Islet precursor cell (in vitro differentiated cells): ENCODE data around the gene LY6G6D.

Experiments used
- DNase-seq: peaks from one replicate; pipeline ENCODE4 v3.0.0-alpha.2; 2018

LY6G6D gene

GRCh38 chr6:31721351-31722020 lies 6.3 kb downstream of the LY6G6D start, which contains the start of gene LY6G6C:
LY6G6C (minus strand) TSS chr6:31721746; CDS start chr6:31721679, 67 bp downstream.
- peak; percentile 47 for DNase-seq

- DNase-seq = no peak
These were observed 7.0 kb downstream of the LY6G6D start for GRCh38 chr6:31722173-31722572.

DNA sequence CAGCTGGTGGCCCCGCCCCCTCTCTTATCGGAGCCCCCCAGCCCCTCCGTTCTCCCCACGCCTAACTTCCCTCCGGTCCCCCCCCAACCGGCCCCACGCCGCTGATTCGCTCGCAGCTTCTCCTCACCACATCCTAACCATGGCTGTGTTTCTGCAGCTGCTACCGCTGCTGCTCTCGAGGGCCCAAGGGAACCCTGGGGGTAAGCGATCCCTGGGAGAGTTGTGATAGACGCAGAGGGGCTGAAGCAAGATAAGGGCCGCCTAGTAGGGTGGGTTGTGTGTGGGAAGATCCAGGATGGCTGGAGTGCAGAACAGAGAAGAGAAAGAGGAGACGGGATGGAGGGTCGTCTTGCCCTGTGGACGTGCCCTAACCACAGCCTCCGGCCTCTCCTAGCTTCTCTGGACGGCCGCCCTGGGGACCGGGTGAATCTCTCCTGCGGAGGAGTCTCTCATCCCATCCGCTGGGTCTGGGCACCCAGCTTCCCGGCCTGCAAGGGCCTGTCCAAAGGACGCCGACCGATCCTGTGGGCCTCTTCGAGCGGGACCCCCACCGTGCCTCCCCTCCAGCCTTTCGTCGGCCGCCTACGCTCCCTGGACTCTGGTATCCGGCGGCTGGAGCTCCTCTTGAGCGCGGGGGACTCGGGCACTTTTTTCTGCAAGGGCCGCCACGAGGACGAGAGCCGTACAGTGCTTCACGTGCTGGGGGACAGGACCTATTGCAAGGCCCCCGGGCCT lies 8.3 kb downstream of the LY6G6D start, which contains the start of gene MPIG6B:
TSS of gene MPIG6B (plus strand) at position 129 of the 735 bp plus-strand sequence. CDS start at position 140, 11 bp downstream.
- DNase-seq = peak; percentile 42

- DNase-seq = no peak
These were observed 9.0 kb downstream of the LY6G6D start for GRCh38 chr6:31723980-31724691.

DNA sequence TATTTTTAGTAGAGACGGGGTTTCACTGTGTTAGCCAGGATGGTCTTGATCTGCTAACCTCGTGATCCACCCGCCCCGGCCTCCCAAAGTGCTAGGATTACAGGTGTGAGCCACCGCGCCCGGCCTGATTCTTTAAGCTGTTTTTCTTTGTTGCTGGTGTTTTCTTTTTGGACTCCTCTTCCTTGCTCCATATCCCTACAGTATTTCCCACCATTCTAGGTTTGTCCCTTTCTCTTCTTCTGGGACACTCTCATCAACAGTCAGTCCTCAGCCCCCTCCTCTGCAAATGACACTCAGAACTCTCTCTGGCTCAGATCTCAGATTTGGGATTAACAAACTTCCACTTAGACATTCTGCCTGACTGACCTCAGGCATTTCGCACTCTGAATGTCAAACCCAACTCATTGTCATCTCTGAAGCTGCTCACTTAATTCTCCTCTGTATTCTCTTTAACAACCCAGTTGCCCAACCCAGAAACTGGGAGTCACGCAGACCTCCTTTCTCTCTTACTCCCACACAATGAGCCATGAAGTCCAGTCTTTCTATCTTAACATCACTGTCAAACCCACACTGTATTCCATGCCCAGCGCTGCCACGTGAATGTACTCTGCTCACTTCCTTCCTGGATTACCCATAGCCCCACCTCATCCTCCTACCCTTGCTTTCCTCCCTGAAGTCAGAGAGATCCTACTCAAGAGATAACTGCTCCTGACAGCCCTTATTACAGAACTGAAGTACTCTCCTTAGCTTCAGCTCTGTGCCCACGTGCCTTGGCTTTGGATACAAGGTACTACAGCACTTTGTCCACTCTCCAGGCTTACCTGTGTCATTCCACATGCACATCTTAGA lies 10.6 kb downstream of the LY6G6D start:
- no peak for DNase-seq

DNA sequence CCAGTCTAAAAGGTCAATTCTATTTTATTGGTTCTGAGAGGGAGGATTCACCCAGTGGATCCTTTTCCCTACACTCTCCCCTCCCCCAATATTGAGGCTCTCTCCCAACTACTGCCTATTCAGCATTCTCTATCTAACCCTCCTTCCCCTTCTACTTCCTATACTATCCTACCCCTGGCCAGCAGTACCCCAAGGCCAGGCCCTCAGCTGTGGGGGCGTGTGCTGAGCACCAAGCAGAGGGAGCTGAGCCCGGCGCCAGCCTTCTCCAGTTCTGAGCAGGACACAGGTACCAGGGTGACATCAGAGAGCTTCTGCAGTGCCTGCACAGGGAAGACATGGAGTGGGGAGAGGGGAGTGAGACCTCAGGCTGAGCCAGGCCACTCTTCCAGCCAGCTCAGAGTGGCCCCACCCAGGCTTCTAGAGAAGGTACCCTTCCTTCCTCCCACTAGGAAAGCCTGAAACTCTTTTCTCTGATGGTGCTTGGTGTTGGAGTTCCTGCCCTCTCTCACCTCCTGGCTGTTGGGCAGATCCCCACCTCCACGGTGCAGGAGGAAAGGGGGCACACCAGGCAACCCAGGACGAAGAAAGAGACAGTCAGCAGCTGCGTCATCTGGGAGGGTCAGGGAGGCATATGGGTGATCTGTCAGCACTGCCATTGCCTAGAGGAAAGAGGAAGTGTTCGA lies 12.0 kb downstream of the LY6G6D start:
- no peak for DNase-seq

- no peak for DNase-seq
These were observed 12.8 kb downstream of the LY6G6D start for GRCh38 chr6:31727717-31728671.

DNA sequence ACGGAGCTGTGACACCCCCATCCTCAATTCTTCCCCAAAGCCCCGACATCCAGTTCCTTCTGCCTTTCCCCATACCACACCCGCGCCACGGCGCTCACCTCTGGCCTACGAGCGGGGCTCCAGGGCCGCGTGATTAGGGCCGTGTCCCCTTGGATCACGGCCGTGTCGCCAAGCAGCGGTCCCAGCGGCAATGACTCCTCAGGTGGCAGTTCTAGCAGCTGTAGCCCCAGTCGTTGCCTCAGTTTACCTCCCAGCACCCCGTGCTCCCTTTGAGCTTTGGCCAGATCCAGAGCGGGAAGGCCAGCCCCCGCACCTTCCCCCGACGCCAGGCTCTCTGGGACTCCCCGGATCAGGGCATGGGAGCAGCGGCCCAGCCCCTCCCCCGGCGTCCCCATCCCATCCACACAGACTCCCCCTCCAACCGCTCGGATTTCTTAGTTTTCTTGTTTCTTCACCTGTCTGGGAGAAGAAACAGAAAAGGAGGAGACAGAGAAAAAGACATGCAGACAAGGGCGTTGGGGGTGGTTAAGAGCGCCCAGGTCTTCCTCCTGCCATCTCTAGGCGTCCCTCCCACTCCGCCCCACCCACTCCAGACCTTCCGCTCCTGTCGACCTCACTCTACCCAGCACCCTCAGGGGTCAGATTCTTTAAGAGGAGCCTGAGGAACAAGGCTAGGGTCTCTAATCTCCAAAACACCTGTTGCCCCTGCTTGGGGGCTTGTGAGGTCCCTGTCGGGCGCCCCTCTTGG lies 13.8 kb downstream of the LY6G6D start, which contains the start of gene DDAH2:
TSS of gene DDAH2 (minus strand) at position 533 of the 748 bp plus-strand sequence. CDS start at position 395, 138 bp downstream.
- DNase-seq = no peak

GRCh38 chr6:31729515-31729978 lies 14.4 kb downstream of the LY6G6D start:
- peak; percentile 94 for DNase-seq

DNA sequence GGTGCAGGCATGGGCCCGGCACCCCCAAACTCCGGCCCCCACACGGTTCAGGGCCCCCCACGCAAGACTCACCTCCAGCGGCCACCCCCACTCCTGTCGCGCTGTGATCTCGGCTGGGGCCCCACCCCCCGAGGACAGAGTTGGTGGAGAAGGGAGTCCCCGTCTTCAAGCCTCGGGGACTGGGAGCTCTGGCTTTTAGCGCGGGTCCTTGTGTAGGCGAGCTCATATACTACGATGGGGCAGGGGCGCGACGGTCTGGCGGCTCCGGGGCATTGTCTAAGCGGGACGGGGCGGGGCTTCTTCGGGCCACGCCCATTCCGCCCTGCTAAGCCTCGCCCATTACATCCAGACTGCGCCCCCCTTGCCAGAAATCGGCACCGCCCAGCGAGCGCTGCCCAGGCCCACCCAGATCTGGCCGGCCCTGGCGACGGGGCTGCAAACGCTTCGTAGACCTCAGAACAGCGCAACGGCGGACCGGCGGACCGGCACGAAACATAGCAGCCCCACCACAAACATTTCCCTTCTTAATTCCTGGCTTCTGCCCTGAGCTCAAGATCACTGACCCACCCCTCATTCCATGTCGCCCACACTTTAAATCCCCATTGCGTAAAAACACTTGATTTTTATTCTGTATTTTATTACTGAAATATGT lies 15.0 kb downstream of the LY6G6D start:
- peak; percentile 97 for DNase-seq

- DNase-seq = no peak
These were observed 15.5 kb downstream of the LY6G6D start for GRCh38 chr6:31730631-31731086.

DNA sequence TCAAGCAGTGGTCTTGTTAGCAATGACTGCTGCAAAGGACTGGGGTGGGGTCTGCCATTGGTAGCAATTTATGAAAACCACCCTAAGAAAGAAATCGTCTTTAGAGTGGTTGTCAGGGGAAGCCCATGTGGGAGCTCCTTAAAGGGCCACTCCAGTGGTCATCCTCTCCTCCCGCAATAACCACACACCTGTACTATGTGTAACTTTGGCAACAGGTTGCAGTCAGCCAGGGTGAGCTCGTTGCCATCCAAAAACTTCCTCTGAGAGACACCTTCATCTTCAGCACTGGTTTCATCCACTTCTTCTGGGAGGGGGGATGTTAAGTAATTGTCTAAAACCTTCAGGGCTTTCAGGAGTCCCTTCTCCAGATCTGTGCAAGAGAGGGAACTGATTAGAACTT lies 16.9 kb downstream of the LY6G6D start:
- no peak for DNase-seq

GRCh38 chr6:31733734-31734133 lies 18.6 kb downstream of the LY6G6D start:
- no peak for DNase-seq

DNA sequence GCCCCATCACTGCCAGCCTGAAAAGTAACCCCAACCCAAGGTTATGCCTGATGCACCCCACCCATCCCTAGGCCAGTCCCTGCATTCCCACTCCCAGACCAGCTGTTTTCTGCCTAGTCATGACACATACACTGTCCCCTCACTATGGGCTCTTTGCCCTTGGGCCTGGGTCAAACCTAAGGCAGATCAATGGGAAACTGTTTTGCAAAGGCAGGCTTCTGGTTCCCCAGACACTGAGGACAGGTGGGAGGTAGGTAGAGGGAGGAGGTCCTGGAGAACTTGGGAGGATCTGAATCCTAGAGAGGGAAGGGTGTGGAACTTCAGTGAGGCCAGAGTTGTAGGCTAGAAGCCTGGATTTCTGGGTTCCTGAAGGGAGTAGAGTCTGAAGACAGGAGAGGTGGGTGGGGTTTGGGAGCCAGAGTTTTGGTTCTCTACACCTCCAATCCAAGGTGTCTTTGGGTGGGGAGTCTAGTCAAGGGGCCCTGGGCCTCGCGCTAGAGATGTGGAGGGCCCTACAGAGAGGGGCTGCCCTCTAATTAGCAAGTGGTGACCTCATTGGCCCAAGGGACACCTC lies 19.2 kb downstream of the LY6G6D start:
- no peak for DNase-seq

GRCh38 chr6:31734821-31735406 lies 19.8 kb downstream of the LY6G6D start:
- peak; percentile 90 for DNase-seq

DNA sequence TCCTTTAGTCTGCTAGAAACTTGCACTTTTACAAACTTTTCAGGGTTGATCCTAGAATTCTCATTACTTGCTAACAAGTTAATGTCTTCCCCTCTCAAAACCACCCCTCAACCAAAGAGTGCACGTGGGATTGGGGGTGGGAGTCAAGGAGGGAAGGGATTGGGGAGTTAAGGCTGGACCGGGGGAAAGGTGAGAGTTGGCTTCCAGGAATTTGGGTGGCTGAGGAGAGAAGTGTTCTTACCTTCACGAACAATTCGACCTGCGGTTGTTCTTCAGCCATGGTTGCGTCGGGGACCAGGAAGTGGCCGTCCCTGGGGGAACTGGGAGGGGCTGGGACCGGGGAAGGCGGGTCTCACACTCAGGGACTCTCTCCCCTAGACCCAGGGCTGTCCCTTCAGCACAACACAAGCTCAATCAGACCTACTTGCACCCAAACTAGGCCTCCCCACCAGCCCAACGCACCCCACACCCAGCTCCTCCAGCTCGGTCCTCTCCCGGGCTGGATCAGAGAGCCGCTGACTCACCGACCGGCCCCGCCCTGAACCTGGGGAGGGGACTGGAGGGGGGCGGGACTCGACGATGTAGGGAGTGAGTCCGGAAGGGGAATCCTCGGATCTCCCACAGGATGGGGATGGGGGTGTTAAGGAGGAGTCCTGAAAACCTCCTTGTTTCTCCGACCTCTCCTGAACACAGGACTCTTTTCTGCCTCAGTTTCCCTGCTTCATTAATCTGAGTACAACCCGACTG lies 21.0 kb downstream of the LY6G6D start, which contains the start of gene CLIC1:
TSS of gene CLIC1 (minus strand) at position 510 of the 747 bp plus-strand sequence. CDS start at position 280, 230 bp downstream.
- peak; percentile 94 for DNase-seq

GRCh38 chr6:31736768-31737314 lies 21.7 kb downstream of the LY6G6D start:
- DNase-seq = no peak
